Fibroblast of skin of back (primary cell): Measurements from ENCODE around the gene UBE3A. TPM values are rescaled to one million over a fixed set of nuclear protein-coding genes. Genes with fewer than 3 reads are reported as not detected.
A peak's percentile ranks its signal among the peaks of the same experiment; 100 is the strongest.
"Not testable (repeated sequence)": the region's sequence is repeated elsewhere in the genome, so short reads cannot be mapped to it uniquely, and the experiment has no call there.

Experiments used
- DNase-seq: peaks from one replicate; pipeline ENCODE4 v3.0.0-alpha.2; 2013
- polyA plus RNA-seq, 2 experiments: library from polyadenylated mRNA; unstranded; fragments of 120-200 nt; gene quantifications; one replicate each; pipeline ENCODE4 v1.2.1, GENCODE V29; 2013; ENCODE audit not compliant: insufficient read length in 2 of 2

The UBE3A gene
- 43.5 TPM for polyA plus RNA-seq (2013, experiment 1 of 2; ENCODE audit: insufficient read length)
- 46.0 TPM for polyA plus RNA-seq (2013, experiment 2 of 2; ENCODE audit: insufficient read length)

DNA sequence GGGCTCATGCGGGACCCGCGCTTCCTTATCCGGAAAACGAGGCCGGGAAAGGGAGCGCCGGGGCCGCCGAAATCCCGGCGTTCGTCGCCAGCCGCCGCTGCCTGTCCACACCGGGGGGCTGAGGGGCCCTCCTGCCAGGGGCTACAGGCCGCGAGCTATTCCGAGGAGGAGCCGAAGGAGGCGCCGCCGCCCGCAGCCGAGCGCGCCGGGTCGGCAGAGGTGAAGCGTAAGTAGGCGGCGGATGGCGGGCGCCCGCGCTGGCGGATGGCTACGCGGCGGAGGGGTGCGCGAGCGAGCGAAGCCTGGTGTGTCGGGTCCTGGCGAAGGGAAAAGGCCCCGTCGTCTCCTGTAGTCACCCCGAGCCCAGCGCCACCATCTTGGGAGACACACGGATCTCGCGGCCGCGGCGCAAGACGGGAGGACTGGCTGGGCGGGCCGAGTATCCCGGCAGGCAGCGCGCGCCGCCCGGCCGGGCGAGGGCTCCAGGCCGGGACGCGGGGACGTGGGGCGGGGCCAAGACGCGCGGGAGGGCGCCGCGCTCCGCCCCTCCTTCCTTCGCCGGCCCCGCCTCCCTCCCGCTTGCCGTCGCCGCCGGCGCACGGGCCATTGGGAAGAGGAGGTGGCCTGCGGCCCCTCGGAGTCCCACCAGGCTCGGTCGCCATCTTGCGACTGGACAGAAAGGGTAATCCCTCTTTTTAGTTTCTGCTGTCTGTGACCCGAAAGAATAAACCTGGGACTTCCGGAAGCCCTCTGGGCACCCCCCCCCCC is at the start of gene UBE3A:
UBE3A (minus strand) TSS at position 424 of the 768 bp plus-strand sequence. CDS start 29,917 bp downstream, outside the sequence.
- peak; percentile 93 for DNase-seq

DNA sequence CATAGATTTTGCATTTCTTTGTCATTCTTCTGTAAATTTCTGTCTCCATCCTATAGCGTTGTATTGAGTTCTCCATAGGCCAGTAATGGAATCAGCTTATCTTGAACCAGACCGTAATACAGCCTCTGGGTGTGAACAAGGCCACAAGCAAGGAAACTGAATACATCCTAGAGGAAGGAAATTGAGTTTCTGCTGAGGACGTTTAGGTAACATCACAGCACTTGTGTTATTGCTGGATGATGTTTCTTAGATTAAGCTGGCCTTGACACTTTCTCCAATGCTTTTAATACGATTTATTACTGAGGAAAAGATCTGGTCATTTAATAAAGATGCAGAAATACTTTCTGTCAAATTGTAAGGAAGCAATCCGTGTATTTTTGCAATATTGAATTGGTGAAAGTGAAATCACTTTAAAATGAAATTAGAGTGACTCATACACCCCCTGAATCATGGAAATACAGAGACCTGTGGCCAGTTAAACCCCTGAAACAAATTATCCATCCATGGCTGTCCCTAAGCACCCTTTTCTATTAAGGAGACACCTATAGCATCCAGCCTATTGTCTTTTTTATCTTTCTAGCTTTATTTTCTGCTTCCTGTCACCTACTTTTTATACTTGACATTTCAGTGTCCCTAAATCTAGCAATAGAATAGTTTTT is 48.5 kb upstream of the UBE3A start:
- no peak for DNase-seq

DNA sequence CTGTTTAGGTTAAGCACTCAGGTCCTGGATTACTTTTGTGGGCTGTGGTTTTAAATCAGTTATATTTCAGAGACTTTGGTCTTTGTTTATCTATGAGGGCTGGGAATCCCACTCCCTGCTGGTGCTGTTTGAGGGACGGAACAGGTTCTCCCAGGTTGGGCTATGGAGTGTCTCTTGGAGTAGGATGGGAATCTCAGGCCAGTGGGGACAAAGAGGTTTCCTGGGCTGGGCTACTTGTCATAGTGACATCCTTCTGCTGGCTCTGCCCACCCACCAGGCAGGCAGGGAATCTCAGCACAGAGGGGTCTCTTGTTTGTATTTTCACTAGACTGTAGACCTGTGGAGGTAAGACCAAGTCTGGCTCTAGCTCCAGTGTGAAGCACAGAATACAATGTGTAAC is 47.2 kb upstream of the UBE3A start:
- no peak for DNase-seq

DNA sequence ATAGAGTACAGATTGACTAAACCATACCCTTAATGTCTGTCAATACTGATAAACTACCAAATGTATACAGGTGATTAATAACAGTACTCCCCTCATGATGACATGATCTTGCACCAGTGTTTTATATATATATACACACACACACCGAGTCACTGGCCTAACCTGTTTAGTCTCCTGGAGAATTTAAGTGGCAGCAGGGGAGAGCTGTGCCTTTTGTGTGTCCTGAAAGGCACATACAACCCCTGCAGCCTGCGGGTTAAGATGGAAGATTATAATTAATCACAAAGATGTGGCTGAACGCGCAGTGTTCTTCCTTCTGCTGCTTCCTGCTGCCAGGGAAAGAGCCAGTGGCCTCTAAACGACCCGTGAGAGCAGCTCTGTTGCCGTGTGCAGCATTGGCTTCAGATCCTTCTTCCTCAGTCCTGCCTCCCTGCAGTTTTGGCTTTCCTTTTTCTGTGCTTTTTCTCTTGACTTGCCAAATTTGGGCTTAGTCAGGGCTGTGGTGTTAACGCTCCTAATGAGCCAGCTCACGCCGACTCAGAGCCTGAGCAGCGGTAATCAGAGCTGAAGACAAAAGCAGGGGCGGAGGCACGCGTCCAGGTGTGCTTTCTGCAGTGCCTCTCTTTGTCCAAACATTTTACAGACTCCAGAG is 42.5 kb upstream of the UBE3A start:
- DNase-seq = no peak

DNA sequence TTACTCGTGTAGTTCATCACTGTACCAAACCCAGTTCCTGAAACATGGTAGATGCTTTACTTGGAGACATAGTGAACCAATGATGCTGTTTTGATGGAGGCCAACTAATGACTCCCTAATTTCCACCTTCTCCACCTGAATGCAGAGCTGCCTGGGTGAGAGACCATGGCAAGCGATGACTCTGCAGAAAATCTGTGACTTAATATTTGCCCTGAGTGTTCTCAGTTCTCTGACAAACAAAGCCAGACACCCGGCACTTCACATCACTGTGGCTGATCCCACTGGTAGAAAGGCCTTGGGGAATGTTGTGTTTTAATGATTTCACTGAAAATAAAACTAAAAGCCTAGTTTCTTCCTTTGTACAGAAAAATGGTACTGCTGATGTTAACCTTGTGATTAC is 39.5 kb upstream of the UBE3A start:
- DNase-seq = no peak

DNA sequence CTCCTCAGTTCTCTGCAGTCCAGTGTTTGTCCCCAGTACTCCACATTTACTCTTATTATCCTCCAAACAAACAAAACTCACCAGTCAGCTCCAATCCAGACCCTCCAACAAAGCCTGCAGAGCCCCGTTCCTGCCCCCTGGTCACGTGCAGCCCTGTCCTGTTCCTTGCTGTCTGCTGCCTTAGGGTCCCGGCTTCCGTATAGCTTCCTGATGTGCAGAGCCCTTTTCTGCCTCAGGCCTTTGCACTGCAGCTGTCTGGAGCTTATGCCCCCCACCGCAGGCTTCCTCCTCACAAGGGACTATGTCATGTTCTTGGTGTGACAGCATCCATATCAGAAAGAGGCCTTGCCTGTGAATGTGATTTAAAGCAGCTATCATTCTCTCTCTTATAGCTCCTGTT is 39.0 kb upstream of the UBE3A start:
- DNase-seq = no peak

DNA sequence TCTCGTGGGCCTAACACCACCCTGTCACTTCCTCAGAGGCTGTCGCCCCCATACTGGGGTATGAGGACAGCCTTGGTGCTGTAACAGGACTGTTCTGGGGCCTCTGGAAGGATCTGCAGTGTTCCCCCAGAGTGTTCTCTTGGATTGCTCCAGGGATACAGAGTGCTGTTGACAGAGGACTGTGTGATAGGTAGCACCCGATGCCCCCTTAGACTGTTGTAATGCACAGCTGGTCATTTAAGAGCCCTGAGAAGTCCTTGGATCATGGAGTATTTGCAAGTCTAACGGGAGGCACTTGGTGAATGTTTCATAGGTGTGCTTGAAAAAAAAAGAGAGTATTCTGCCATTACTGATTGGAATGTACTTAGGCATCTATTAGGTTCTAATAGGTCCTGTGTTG is 35.4 kb upstream of the UBE3A start:
- DNase-seq = no peak

DNA sequence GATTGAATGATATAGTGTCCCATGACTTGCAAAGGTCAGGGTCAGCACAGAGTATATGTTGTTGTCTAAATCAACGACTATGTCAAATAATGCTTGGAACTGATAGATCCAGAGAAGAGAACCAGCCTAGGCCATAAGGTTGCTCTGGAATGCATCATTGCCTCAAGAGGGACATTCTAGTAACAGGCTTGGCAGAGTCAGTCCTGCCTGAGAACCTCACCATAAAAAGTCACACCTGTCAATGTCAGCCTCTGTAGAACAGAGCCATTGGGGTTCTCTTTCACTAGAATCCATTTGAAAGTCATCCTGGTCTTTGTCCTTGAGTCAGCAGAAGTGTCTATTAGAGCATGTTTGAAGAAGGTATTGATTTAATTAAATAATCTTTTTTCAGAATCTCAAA is 31.4 kb upstream of the UBE3A start:
- DNase-seq = no peak

DNA sequence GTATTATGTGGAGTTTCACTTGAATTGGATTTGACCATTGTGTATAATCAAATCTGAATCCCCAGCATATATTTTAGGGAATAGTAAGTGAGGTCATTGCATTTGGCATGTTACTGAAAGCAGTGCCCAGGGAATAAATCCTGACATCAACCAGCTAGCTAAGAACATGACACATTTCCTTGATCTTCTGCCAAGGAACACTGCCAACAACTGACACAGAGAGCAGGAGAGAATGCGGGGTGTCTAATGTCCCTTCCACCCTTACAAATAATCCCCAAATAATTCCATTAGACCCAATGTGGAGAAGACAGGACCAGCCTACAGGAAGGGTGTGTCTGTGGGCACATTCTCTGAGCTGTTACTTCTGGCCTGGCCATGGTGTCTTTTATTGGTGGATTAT is 30.6 kb upstream of the UBE3A start:
- DNase-seq = peak; percentile 24

DNA sequence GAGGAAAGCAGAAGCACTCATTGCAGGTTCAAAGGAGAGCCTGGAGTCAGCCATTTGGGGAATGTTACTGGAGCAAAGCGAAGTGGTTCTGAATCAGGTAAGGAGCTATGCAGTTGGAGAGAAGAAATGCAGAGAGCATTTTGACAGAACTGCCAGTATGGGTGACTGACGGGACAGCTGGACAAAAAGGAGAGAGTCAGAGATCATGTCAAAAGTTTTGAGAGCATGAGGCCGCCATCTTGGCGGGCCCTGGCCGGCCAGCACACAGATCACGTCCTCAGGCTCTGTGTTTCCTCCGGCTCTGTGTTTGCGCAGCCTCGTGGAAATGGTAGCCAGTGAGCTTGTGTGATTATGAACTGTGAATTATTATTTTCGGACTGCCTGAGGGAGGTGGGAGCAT is 29.8 kb upstream of the UBE3A start:
- no peak for DNase-seq

DNA sequence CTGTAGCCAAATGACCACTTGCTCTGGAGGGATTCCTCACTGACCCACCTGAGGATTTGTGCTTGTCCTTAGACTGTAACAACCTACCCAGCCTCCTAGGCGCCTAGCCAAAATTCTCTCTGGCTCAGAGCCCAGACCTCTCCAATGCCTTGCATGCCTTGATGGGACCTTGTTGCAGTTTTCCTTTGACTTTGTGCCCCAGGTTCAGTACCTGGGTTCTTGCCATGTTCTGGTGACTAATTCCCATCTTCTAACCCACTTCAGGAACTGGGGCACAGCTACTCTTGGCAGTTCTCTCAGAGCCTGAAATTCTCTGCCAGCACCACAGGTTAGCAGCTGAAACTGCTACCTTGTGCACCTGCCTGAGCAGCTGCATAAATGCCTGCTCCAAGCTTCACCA is 27.0 kb upstream of the UBE3A start:
- no peak for DNase-seq

DNA sequence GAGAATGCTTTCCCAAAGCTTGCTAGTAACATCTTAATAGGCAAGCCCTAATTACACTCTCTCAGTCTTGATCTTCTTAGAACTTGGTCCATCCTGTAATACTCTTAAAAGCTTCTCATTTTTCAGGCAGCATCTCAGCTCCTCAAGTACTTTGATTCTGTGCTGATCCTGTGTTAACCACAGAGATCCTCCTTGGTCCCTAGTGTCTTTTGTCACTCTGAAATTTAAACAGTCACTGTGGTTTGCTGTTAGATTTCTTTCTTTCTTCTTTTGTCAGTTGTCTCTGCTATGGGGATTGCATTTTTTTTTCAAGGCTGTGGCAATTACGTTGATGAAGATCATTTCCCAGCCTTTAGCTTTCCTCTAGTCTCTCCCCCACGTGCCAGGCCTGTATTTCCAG is 26.0 kb upstream of the UBE3A start:
- no peak for DNase-seq

DNA sequence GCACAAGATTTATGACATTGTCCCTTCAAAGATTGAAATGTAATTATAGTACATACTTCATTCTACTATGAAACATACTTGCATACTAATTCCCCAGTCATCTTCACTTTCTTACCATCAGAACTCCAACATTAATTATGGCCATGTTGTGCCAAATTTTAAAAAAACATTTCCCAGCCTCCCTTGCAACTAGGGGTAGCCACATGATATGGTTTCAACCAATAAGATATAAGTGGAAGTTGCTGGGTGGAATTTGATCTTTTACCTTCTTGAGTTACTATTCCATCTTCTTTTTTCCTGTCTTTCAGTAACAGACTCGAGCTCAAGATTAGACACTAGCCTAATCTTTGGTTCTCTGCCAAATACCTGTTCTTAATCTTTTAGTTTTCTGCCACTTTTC is 25.6 kb upstream of the UBE3A start:
- no peak for DNase-seq

DNA sequence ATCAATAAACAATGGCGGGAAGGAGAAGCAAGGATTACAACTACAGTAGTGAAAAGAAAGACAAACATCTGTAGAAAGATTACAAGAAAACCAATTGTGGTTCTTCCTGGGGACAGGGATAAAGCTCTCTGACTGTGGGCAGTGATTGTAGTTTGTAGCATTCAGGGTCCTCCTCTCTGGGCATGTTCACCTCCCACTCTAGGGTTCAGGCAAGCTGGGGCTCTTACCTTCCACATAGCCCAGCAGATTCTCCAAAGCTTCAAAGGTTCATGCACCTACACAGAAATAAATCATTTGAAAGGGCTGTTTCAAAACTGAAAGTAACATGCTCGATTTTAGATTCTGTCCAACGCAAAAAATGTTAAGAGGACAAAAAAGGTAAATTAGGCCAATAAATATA is 17.4 kb upstream of the UBE3A start:
- no peak for DNase-seq

DNA sequence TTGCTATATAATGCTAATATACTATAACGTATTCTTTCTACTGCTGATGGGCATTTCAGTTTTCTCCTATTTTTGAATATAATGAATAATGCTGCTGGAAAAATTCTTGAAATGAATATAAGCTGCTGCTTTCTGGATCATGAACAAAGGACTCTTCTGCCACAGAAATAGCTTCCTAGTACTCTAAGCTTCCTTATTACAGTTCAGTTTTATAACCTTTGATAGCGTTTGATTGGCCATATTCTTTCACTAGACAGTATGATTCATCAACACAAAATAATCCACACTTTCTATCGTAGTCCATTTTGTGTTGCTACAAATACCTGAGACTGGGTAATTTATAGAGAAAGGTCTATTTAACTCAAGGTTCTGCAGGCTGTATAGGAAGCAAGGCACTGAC is 16.4 kb upstream of the UBE3A start:
- DNase-seq = no peak

DNA sequence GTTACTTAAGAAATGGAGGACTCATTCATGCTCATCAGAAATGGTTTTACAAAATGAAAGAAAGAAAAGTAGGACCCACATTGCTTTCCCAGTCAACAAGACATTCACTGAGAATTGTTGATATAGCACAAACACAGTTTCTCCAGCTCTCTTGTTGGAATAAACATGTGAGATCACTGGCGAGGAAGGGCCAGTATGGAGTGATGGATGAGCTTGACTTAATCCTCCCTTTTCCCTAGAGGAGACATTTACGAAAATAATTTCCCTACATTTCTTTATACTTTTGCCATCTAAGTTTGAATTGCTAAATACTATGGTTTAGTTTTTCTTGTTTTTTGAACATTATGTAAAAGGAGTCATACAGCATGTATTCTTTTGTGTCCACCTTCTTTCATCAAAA is 15.9 kb upstream of the UBE3A start:
- DNase-seq = no peak

DNA sequence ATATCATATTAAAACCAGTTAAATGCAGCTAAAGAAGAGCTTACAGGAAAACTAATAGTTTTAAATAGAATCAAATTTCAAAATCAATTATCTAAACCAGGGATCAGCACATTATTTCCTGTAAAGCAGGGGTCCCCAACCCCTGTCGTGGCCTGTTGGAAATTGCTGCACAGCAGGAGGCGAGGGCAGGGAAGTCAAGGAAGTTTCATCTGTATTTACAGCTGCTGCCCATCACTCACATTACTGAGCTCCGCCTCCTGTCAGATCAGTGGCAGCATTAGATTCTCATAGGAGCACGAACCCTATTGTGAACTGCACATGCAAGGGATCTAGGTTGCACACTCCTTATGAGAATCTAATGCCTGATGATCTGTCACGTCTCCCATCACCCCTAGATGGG is 14.4 kb upstream of the UBE3A start:
- not testable (repeated sequence) for DNase-seq

DNA sequence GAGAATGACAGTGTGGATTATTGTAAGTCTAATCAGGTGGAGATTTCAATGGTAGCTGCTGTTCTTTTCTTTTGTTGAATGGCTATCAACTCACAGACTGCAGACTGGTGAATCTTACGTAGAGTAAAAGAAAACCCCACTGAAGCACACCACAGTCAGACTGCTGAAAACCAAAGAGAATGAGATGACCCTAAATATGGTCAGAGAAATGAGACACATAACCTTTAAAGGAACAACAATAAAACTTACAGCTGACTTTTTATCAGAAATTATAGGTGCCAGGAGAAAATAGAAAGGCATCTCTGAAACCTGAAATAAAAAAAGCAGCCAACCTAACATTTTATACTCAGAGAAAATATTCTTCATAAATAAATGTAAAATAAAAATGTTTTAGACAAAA is 12.7 kb upstream of the UBE3A start:
- no peak for DNase-seq

DNA sequence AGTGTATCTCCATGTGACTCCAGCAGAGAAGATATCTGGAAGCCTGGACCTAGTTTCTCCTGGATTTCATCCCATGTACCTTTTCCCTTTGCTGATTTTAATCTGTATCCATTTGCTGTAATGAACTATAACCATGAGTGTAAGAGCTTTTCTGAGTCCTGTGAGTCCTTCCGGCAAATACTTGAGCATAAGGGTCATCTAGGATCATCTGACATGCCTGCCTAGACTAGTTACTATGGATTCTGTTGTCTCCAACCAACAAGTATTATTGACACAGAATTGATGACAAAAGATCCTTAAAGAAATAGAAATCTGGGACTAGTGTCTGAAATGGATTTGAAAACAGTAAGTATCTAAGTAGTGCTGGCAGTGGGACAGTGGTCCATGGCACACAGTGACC is 11.3 kb upstream of the UBE3A start:
- no peak for DNase-seq

DNA sequence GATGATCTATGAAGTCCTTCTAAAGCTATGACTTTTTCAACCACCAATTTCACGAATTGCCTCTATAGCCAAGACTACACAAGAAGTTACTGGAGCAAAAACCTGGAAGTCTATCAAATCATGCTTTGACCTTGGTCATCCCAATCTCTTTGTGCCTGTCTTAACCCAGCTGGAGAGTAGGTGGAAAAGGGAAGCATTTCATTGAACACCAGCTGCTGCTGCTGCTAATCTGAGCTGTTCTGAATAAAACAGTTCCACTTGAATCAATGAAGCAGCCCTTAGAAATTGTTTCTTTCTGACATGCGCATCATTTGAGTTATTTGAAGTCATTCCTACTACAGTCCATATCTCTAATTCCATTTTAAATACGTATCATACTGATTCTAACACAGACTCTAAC is 7.3 kb upstream of the UBE3A start:
- no peak for DNase-seq

DNA sequence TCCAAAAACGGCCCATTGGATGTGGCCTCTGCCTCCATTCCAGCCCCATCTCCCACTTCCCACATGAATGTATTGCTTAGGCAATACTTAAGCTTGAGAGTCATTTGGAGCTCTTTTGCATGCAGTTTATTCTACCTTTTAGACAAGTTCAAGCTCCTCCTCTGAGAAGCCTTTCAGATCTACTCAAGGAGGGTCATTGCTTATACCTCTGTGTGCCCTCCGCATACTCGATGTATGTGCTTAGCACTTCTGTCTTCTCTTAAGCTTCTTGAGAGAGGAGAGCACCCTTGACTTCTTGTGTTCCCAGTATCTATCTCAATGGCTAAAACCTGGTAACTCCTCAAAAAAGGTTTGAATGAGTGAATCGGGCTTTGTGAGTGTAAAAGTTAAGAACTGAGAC is 6.6 kb upstream of the UBE3A start:
- no peak for DNase-seq

DNA sequence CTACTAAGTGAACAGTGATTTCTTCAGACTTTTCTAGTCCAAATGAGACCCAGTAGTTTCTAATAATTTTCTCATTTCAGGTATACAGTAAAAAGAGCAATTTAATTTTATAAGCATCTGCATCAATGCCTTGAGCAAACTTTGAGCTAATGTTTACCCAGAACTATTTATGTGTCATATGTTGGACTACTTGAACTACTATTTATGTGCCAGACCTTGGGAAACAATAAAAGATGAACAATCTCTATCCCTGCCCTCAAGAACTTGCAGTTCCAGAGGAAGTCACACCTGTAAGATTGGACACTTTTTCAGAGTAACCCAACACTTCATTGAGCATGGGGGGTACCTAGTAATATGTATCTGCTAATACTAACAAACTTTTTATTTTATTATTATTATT is 2.3 kb upstream of the UBE3A start:
- no peak for DNase-seq

DNA sequence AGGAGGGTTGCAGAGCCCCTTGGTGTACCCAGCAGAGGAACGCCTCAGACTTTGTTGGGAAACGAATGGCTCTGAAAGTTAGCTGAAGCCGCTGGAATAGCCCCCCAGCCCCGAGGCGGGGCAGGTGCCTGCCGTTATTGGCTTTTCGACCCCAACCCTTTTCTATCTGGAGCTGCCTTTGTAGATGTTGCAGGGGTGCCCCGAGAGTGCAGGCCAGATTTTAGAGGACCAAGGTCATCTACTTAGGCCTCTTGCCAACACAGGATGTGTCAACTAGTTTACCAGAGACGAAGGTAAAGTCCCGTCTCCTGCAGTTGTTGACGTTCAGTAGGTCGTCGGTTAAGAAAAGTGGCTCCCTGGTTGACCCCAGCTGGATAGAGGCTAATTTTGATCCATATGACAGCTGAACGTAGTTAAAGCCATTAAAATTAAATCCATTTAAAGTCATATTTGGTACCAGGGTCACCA is 579 bp upstream of the UBE3A start:
- DNase-seq = peak; percentile 21
